Measurements from ENCODE around the gene TMEM220.
"Not testable (repeated sequence)": the region's sequence is repeated elsewhere in the genome, so short reads cannot be mapped to it uniquely, and the experiment has no call there.

TMEM220 gene

GRCh38 chr17:10733666-10734065, 3.8 kb upstream of the TMEM220 start:
- no peak for DNase-seq (ENCODE audit: low read depth in 1 of 2, low spot score in 1 of 2)

GRCh38 chr17:10732121-10732520, 2.3 kb upstream of the TMEM220 start:
- DNase-seq (ENCODE audit: low read depth in 1 of 2, low spot score in 1 of 2); H3K27me3 ChIP-seq (ENCODE audit: insufficient read depth, poor library complexity, severe bottlenecking); H3K27ac ChIP-seq (replicated peaks); H3K4me3 ChIP-seq (replicated peaks; ENCODE audit: insufficient read depth, low read length): not testable (repeated sequence)

More at GRCh38 chr17:10733666-10734065, 3.8 kb upstream of the TMEM220 start:
- TF ChIP-seq GABPA (IDR thresholded peaks at IDR 0.05; ENCODE audit: low read depth) = no peak
- TF ChIP-seq CTCF (IDR thresholded peaks at IDR 0.05; ENCODE audit: insufficient read depth, low read length) = no peak
- TF ChIP-seq REST (IDR thresholded peaks at IDR 0.05; ENCODE audit: insufficient replicate concordance, low read depth) = no peak
- no peak for TF ChIP-seq POLR2AphosphoS5 (IDR thresholded peaks at IDR 0.05; ENCODE audit: low read depth)
- no peak for TF ChIP-seq SPI1 (IDR thresholded peaks at IDR 0.05; ENCODE audit: borderline replicate concordance, low read depth)
- H3K27me3 ChIP-seq (ENCODE audit: insufficient read depth, poor library complexity, severe bottlenecking) = no peaks in the 10 kb centered on the region
- H3K4me3 ChIP-seq (replicated peaks; ENCODE audit: insufficient read depth, low read length) = no peak overlapping the region
- H3K27ac ChIP-seq (replicated peaks) = no peak overlapping the region

- DNase-seq (ENCODE audit: low read depth in 1 of 2, low spot score in 1 of 2) = no peak
- TF ChIP-seq POLR2AphosphoS5 (IDR thresholded peaks at IDR 0.05; ENCODE audit: low read depth) (no peak), GABPA (IDR thresholded peaks at IDR 0.05; ENCODE audit: low read depth) (no peak), REST (IDR thresholded peaks at IDR 0.05; ENCODE audit: insufficient replicate concordance, low read depth) (no peak), SPI1 (IDR thresholded peaks at IDR 0.05; ENCODE audit: borderline replicate concordance, low read depth) (no peak), CTCF (IDR thresholded peaks at IDR 0.05; ENCODE audit: insufficient read depth, low read length) (no peak)
- no peak overlapping the region for H3K27ac ChIP-seq (replicated peaks)
- no peak overlapping the region for H3K4me3 ChIP-seq (replicated peaks; ENCODE audit: insufficient read depth, low read length)
- H3K27me3 ChIP-seq (ENCODE audit: insufficient read depth, poor library complexity, severe bottlenecking) = no peaks in the 10 kb centered on the region
Measured at GRCh38 chr17:10731408-10731879, 1.6 kb upstream of the TMEM220 start.

- H3K27ac ChIP-seq (replicated peaks); H3K27me3 ChIP-seq (ENCODE audit: insufficient read depth, poor library complexity, severe bottlenecking); DNase-seq (ENCODE audit: low read depth in 1 of 2, low spot score in 1 of 2): not testable (repeated sequence)
- H3K4me3 ChIP-seq (replicated peaks; ENCODE audit: insufficient read depth, low read length) = peak overlapping the region; percentile 37; the same call in 1 of the 2 replicates
Measured at GRCh38 chr17:10730247-10730646, 424 bp upstream of the TMEM220 start.

- no peak for TF ChIP-seq REST (IDR thresholded peaks at IDR 0.05; ENCODE audit: insufficient replicate concordance, low read depth)
- no peak for TF ChIP-seq SPI1 (IDR thresholded peaks at IDR 0.05; ENCODE audit: borderline replicate concordance, low read depth)
- TF ChIP-seq CTCF (IDR thresholded peaks at IDR 0.05; ENCODE audit: insufficient read depth, low read length) = no peak
- TF ChIP-seq GABPA (IDR thresholded peaks at IDR 0.05; ENCODE audit: low read depth) = no peak
- TF ChIP-seq POLR2AphosphoS5 (IDR thresholded peaks at IDR 0.05; ENCODE audit: low read depth) = no peak
- H3K27ac ChIP-seq (replicated peaks) = no peak overlapping the region
- H3K27me3 ChIP-seq (ENCODE audit: insufficient read depth, poor library complexity, severe bottlenecking) = no peaks in the 10 kb centered on the region
- no peak for DNase-seq (ENCODE audit: low read depth in 1 of 2, low spot score in 1 of 2)
- H3K4me3 ChIP-seq (replicated peaks; ENCODE audit: insufficient read depth, low read length) = no peak overlapping the region
Measured at GRCh38 chr17:10728331-10728892, 1.4 kb downstream of the TMEM220 start.

Measured in HL-60 (cell line).